Esophagus muscularis mucosa (tissue), 3 donors: Measurements from ENCODE around the gene ARNT2.

Source experiments
- CTCF ChIP-seq, 3 experiments: fragments of 200-600 bp in 2 of 3; fragments of 450-650 bp in 1 of 3; sonication (generic) in 2 of 3; IDR thresholded peaks; one replicate each; pipeline ENCODE4 v1.5.1; 2017 to 2019; ENCODE audit warnings: antibody characterized with exemption in 3 of 3, mild to moderate bottlenecking in 2 of 3, moderate library complexity in 1 of 3
- POLR2A ChIP-seq: fragments of 450-650 bp; IDR thresholded peaks from one replicate; pipeline ENCODE4 v1.6.1; 2017; ENCODE audit warnings: antibody characterized with exemption, moderate library complexity, mild to moderate bottlenecking, low read depth
- POLR2AphosphoS5 ChIP-seq, 2 donors: sonication (generic); formaldehyde crosslinking; IDR thresholded peaks; one replicate each; pipeline ENCODE4 v1.6.1; 2017; ENCODE audit warnings: antibody characterized with exemption in 2 of 2

GRCh38 chr15:80506286-80506893 is 102.2 kb downstream of the ARNT2 start:
- TF ChIP-seq CTCF (IDR thresholded peaks at IDR 0.05) (no peak), POLR2A (no peak), POLR2AphosphoS5 (IDR thresholded peaks at IDR 0.05) (no peak)
